ENCODE data around the gene C10orf120. TPM values are rescaled to one million over a fixed set of nuclear protein-coding genes. Genes with fewer than 3 reads are reported as not detected.

Gene C10orf120
- polyA plus RNA-seq, 1 donor = not detected

- DNase-seq (ENCODE audit: low read depth) = no peak
These were observed 4.1 kb upstream of the C10orf120 start for GRCh38 chr10:122703483-122704448.

GRCh38 chr10:122702275-122702674 lies 2.6 kb upstream of the C10orf120 start:
- no peak for DNase-seq (ENCODE audit: low read depth)

GRCh38 chr10:122701652-122702051 lies 2.0 kb upstream of the C10orf120 start:
- DNase-seq (ENCODE audit: low read depth) = no peak

GRCh38 chr10:122696687-122697086 lies 3.0 kb downstream of the C10orf120 start:
- DNase-seq (ENCODE audit: low read depth) = no peak

- DNase-seq (ENCODE audit: low read depth) = no peak
These were observed 6.9 kb downstream of the C10orf120 start for GRCh38 chr10:122692744-122693143.

- no peak for DNase-seq (ENCODE audit: low read depth)
These were observed 10.4 kb downstream of the C10orf120 start for GRCh38 chr10:122689146-122689820.

- DNase-seq (ENCODE audit: low read depth) = no peak
These were observed 11.2 kb downstream of the C10orf120 start for GRCh38 chr10:122688293-122688989.

- DNase-seq (ENCODE audit: low read depth) = no peak
These were observed 17.1 kb downstream of the C10orf120 start for GRCh38 chr10:122682522-122682921.

- DNase-seq (ENCODE audit: low read depth) = no peak
These were observed 21.4 kb downstream of the C10orf120 start for GRCh38 chr10:122678266-122678665.

- no peak for DNase-seq (ENCODE audit: low read depth)
These were observed 24.4 kb downstream of the C10orf120 start for GRCh38 chr10:122675278-122675677.

- DNase-seq (ENCODE audit: low read depth) = no peak
These were observed 24.9 kb downstream of the C10orf120 start for GRCh38 chr10:122674781-122675180.

- DNase-seq (ENCODE audit: low read depth) = no peak
These were observed 25.9 kb downstream of the C10orf120 start for GRCh38 chr10:122673731-122674130.

- DNase-seq (ENCODE audit: low read depth) = no peak
These were observed 26.4 kb downstream of the C10orf120 start for GRCh38 chr10:122673269-122673668.

- no peak for DNase-seq (ENCODE audit: low read depth)
These were observed 27.0 kb downstream of the C10orf120 start for GRCh38 chr10:122672655-122673054.

- DNase-seq (ENCODE audit: low read depth) = no peak
These were observed 28.3 kb downstream of the C10orf120 start for GRCh38 chr10:122671355-122671754.

GRCh38 chr10:122669842-122670241 lies 29.8 kb downstream of the C10orf120 start:
- DNase-seq (ENCODE audit: low read depth) = no peak

- no peak for DNase-seq (ENCODE audit: low read depth)
These were observed 30.6 kb downstream of the C10orf120 start for GRCh38 chr10:122669045-122669444.

GRCh38 chr10:122665946-122666345 lies 33.7 kb downstream of the C10orf120 start:
- no peak for DNase-seq (ENCODE audit: low read depth)

GRCh38 chr10:122665329-122665860 lies 34.3 kb downstream of the C10orf120 start:
- DNase-seq (ENCODE audit: low read depth) = no peak

GRCh38 chr10:122664501-122664900 lies 35.1 kb downstream of the C10orf120 start:
- no peak for DNase-seq (ENCODE audit: low read depth)

GRCh38 chr10:122663516-122664130 lies 36.0 kb downstream of the C10orf120 start:
- DNase-seq (ENCODE audit: low read depth) = no peak

Data from forelimb muscle (tissue), 1 donor.